GM12878 (cell line): ENCODE results near the gene FRMD3. TPM values are rescaled to one million over a fixed set of nuclear protein-coding genes. Genes with fewer than 3 reads are reported as not detected.

Source experiments
- ATAC-seq: fragments of 200-7000 bp; cut with Tn5 transposase; 3 replicates; pipeline ENCODE4 v1.9.1; 2020; ENCODE audit warnings: mild to moderate bottlenecking, moderate library complexity
- BruUV-seq: library from RNA; stranded (reverse); fragments of 400-500 nt; replicated peaks from 2 replicates; lab custom pipeline; 2021; lab: Mats Ljungman, UMichigan
- CTCF ChIA-PET: fragments of 300-600 bp; sonication (Branson Sonifier 250); formaldehyde crosslinking; extraction: SDS; loops from one replicate; lab custom pipeline; 2021; ENCODE audit warnings: inconsistent platforms; lab: Yijun Ruan, JAX
- POLR2A ChIA-PET: fragments of 350-600 bp; formaldehyde crosslinking; extraction: SDS; loops from one replicate; lab custom pipeline; 2021; ENCODE audit warnings: inconsistent platforms; lab: Charles Lee
- RAD21 ChIA-PET: fragments of 300-600 bp; sonication (Branson Sonifier 250); formaldehyde crosslinking; loops from one replicate; lab custom pipeline; 2023; ENCODE audit warnings: antibody characterized with exemption; ENCODE audit not compliant: unreplicated experiment; lab: Charles Lee
- SMC1A ChIA-PET: fragments of 300-600 bp; sonication (Branson Sonifier 250); formaldehyde crosslinking; loops from one replicate; lab custom pipeline; 2023; ENCODE audit not compliant: unreplicated experiment, uncharacterized antibody; lab: Charles Lee
- DNase-seq: peaks from one replicate; pipeline ENCODE4 v3.0.0-alpha.2; 2011; ENCODE audit warnings: low read depth, low spot score
- FAIRE-seq: peaks from 3 replicates; lab custom pipeline; 2011; peaks lifted over from hg19 to GRCh38; lab: Jason Lieb, UNC
- H2AFZ ChIP-seq: 2 replicates; pipeline ENCODE4 v1.6.0; 2011; ENCODE audit warnings: low read depth, low read length, control low read depth; ENCODE audit not compliant: control insufficient read depth
- H3K27ac ChIP-seq: 2 replicates; pipeline ENCODE4 v1.5.1; 2011; ENCODE audit warnings: control low read depth; ENCODE audit not compliant: control insufficient read depth, insufficient read depth
- H3K27me3 ChIP-seq, 2 experiments: replicated peaks in 1 of 2; 2 replicates each; pipeline versions ENCODE4 v1.6.0 to v1.6.1; 2011; ENCODE audit warnings: low read length in 1 of 2; ENCODE audit not compliant: control insufficient read depth in 2 of 2, insufficient read depth in 2 of 2
- H3K36me3 ChIP-seq, 2 experiments: 2 replicates each; pipeline ENCODE4 v1.5.1; 2011; ENCODE audit warnings: low read length in 1 of 2; ENCODE audit not compliant: control insufficient read depth in 2 of 2, insufficient read depth in 2 of 2
- H3K4me1 ChIP-seq: 2 replicates; pipeline ENCODE4 v1.6.1; 2011; ENCODE audit warnings: mild to moderate bottlenecking, low read length, moderate library complexity, mixed read lengths; ENCODE audit not compliant: control insufficient read depth, insufficient read depth
- H3K4me2 ChIP-seq: 2 replicates; pipeline ENCODE4 v1.6.0; 2011; ENCODE audit warnings: control low read depth; ENCODE audit not compliant: control insufficient read depth, insufficient read depth
- H3K4me3 ChIP-seq: fragments of 200-600 bp; sonication (generic); 2 replicates; pipeline ENCODE4 v1.5.1; 2016
- H3K79me2 ChIP-seq: 2 replicates; pipeline ENCODE4 v1.6.0; 2011; ENCODE audit warnings: low read length; ENCODE audit not compliant: control insufficient read depth, insufficient read depth
- H3K9ac ChIP-seq: 2 replicates; pipeline ENCODE4 v1.8.0; 2011; ENCODE audit warnings: low read length, control low read depth, mixed read lengths; ENCODE audit not compliant: control insufficient read depth, insufficient read depth
- H3K9me3 ChIP-seq: replicated peaks from 3 replicates; pipeline ENCODE4 v1.5.1; 2011; ENCODE audit warnings: mild to moderate bottlenecking, low read length; ENCODE audit not compliant: control insufficient read depth, insufficient read depth
- H4K20me1 ChIP-seq: 2 replicates; pipeline ENCODE4 v1.6.0; 2011; ENCODE audit not compliant: control insufficient read depth, insufficient read depth
- ASH2L ChIP-seq: fragments of 300-600, 200-600 bp; sonication (generic); IDR thresholded peaks from 2 replicates; pipeline ENCODE4 v1.6.1; 2017; ENCODE audit warnings: low read depth, mild to moderate bottlenecking, borderline replicate concordance
- BHLHE40 ChIP-seq, 2 experiments: fragments of 450-650 bp in 1 of 2; IDR thresholded peaks; 2 replicates each; pipeline ENCODE4 v1.6.1; 2011 to 2017; ENCODE audit warnings: low read depth in 2 of 2, borderline replicate concordance in 1 of 2, improper control_type of control experiment in 1 of 2, low read length in 1 of 2, mild to moderate bottlenecking in 1 of 2
- BMI1 ChIP-seq: fragments of 450-650 bp; IDR thresholded peaks from 2 replicates; pipeline ENCODE4 v1.6.1; 2016; ENCODE audit warnings: mild to moderate bottlenecking, moderate library complexity, borderline replicate concordance
- BRCA1 ChIP-seq: IDR thresholded peaks from 2 replicates; pipeline ENCODE4 v1.6.1; 2011; ENCODE audit warnings: low read depth, low read length, improper control_type of control experiment
- CHD2 ChIP-seq: IDR thresholded peaks from 2 replicates; pipeline ENCODE4 v1.6.1; 2011; ENCODE audit warnings: low read depth, low read length, improper control_type of control experiment, borderline replicate concordance
- CREM ChIP-seq: IDR thresholded peaks from 2 replicates; pipeline ENCODE4 v1.6.1; 2014; ENCODE audit warnings: antibody characterized with exemption, low read depth
- ETV6 ChIP-seq, 2 experiments: fragments of 450-650 bp in 1 of 2; IDR thresholded peaks in 1 of 2; conservative IDR thresholded peaks in 1 of 2; 2 replicates each; pipeline ENCODE4 v1.6.1; 2014; ENCODE audit warnings: antibody characterized with exemption in 1 of 2, borderline replicate concordance in 1 of 2, low read depth in 1 of 2, mild to moderate bottlenecking in 1 of 2, moderate library complexity in 1 of 2
- HDAC6 ChIP-seq: fragments of 200-600 bp; sonication (generic); IDR thresholded peaks from one replicate; pipeline ENCODE4 v1.8.0; 2017; ENCODE audit warnings: antibody characterized with exemption; ENCODE audit not compliant: unreplicated experiment
- KAT2A ChIP-seq: conservative IDR thresholded peaks from 2 replicates; pipeline ENCODE4 v1.6.1; 2011; ENCODE audit warnings: low read depth, low read length; ENCODE audit not compliant: control insufficient read depth
- MAX ChIP-seq: IDR thresholded peaks from 2 replicates; pipeline ENCODE4 v1.6.1; 2012; ENCODE audit warnings: low read depth, low read length, improper control_type of control experiment
- MTA3 ChIP-seq: IDR thresholded peaks from 2 replicates; pipeline ENCODE4 v1.6.1; 2012; ENCODE audit warnings: low read length, inconsistent platforms, borderline replicate concordance
- POLR2AphosphoS5 ChIP-seq: IDR thresholded peaks from 2 replicates; pipeline ENCODE4 v1.6.1; 2011; ENCODE audit warnings: mild to moderate bottlenecking, low read length, inconsistent platforms
- TAF1 ChIP-seq: IDR thresholded peaks from 2 replicates; pipeline ENCODE4 v1.6.1; 2011; ENCODE audit warnings: mild to moderate bottlenecking, low read depth, low read length, borderline replicate concordance
- ZBED1 ChIP-seq: IDR thresholded peaks from 2 replicates; pipeline ENCODE4 v1.6.1; 2016; ENCODE audit warnings: borderline replicate concordance
- ZNF217 ChIP-seq: fragments of 450-650 bp; IDR thresholded peaks from 2 replicates; pipeline ENCODE4 v1.6.1; 2017; ENCODE audit warnings: antibody characterized with exemption, mild to moderate bottlenecking
- WGBS: methylation state at CpG from one replicate; pipeline ENCODE4 v1.1.6; 2016; ENCODE audit warnings: low lambda C conversion rate; ENCODE audit not compliant: insufficient replicate concordance, insufficient coverage; ENCODE audit errors: missing lambda C conversion rate; 5-methylcytosine and 5-hydroxymethylcytosine counted together
- in situ Hi-C: fragments of 300-500 bp; cut with MboI; formaldehyde crosslinking; loops from 9 replicates; pipeline ENCODE4 v1.14.3; 2018; ENCODE audit warnings: mixed read lengths
- intact Hi-C: fragments of 100-400 bp; cut with micrococcal nuclease; formaldehyde crosslinking; loops from one replicate; pipeline ENCODE4 v1.14.2; 2022; ENCODE audit not compliant: unreplicated experiment
- polyA plus RNA-seq, 11 experiments: library from polyadenylated mRNA; depleted of rRNA in 4 of 11; unstranded in 6 of 11; stranded (reverse) in 5 of 11; fragments of >200 nt; fragmentation: Nextera tagmentation in 4 of 11; fragmentation: Illumina TruSeq in 1 of 11; extraction: Ambion mirVana in 4 of 11; extraction: Trizol in 1 of 11; gene quantifications; 1 replicate in 1 of 11; 2 replicates in 10 of 11; pipeline versions ENCODE4 v1.2.1 to v1.2.3, GENCODE V29; 2011 to 2016; ENCODE audit warnings: inconsistent platforms in 2 of 11, missing spikeins in 2 of 11, low read depth in 1 of 11
- total RNA-seq, 4 experiments: library from RNA; depleted of rRNA in 3 of 4; stranded (reverse); fragments of >200 nt in 3 of 4; fragmentation: Illumina TruSeq in 1 of 4; extraction: Trizol in 1 of 4; gene quantifications; 2 replicates each; pipeline versions ENCODE4 v1.2.1 to v1.2.3, GENCODE V29; 2013 to 2021
- TF ChIP-seq, protein P1 (sequence below): fragments of 450-650 bp; IDR thresholded peaks from 2 replicates; pipeline ENCODE4 v1.6.1; 2017; ENCODE audit warnings: low read depth, mild to moderate bottlenecking, moderate library complexity
- TF ChIP-seq, protein P2 (sequence below): IDR thresholded peaks from 2 replicates; pipeline ENCODE4 v1.6.1; 2012; ENCODE audit warnings: mild to moderate bottlenecking, low read depth, low read length

Gene FRMD3
- total and polyA plus RNA-seq, 10 of the 15 experiments (the other 5 are each of a cell fraction or from before 2014, with no cell fraction given), result 0.04 to 0.68 (median 0.21) TPM; not detected in 1

GRCh38 chr9:83491995-83492394, 46.2 kb downstream of the FRMD3 start (continued):
- TF ChIP-seq CHD2 (no peak), ZNF217 (no peak), ETV6 (conservative IDR thresholded peaks at IDR 0.05 in 1 of 2, IDR thresholded peaks at IDR 0.05 in 1 of 2; ENCODE audit: borderline replicate concordance in 1 of 2, low read depth in 1 of 2) (no peak)
- TF ChIP-seq, protein P1, sequence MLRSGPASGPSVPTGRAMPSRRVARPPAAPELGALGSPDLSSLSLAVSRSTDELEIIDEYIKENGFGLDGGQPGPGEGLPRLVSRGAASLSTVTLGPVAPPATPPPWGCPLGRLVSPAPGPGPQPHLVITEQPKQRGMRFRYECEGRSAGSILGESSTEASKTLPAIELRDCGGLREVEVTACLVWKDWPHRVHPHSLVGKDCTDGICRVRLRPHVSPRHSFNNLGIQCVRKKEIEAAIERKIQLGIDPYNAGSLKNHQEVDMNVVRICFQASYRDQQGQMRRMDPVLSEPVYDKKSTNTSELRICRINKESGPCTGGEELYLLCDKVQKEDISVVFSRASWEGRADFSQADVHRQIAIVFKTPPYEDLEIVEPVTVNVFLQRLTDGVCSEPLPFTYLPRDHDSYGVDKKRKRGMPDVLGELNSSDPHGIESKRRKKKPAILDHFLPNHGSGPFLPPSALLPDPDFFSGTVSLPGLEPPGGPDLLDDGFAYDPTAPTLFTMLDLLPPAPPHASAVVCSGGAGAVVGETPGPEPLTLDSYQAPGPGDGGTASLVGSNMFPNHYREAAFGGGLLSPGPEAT, result no peak

GRCh38 chr9:83491413-83491812, 46.8 kb downstream of the FRMD3 start:
- ChIA-PET CTCF (no interaction called here), POLR2A (no interaction called here)
- 8% methylated on average over 3 of the region's 3 CpGs for WGBS
- TF ChIP-seq TAF1 (no peak), BRCA1 (no peak), ZBED1 (no peak), HDAC6 (no peak), POLR2AphosphoS5 (no peak), BMI1 (no peak), MAX (no peak), CREM (no peak), MTA3 (no peak), BHLHE40 (IDR thresholded peaks at IDR 0.05; ENCODE audit: borderline replicate concordance in 1 of 2, low read depth in 2 of 2, low read length in 1 of 2) (no peak), KAT2A (no peak), ASH2L (no peak)
- TF ChIP-seq, protein P2, sequence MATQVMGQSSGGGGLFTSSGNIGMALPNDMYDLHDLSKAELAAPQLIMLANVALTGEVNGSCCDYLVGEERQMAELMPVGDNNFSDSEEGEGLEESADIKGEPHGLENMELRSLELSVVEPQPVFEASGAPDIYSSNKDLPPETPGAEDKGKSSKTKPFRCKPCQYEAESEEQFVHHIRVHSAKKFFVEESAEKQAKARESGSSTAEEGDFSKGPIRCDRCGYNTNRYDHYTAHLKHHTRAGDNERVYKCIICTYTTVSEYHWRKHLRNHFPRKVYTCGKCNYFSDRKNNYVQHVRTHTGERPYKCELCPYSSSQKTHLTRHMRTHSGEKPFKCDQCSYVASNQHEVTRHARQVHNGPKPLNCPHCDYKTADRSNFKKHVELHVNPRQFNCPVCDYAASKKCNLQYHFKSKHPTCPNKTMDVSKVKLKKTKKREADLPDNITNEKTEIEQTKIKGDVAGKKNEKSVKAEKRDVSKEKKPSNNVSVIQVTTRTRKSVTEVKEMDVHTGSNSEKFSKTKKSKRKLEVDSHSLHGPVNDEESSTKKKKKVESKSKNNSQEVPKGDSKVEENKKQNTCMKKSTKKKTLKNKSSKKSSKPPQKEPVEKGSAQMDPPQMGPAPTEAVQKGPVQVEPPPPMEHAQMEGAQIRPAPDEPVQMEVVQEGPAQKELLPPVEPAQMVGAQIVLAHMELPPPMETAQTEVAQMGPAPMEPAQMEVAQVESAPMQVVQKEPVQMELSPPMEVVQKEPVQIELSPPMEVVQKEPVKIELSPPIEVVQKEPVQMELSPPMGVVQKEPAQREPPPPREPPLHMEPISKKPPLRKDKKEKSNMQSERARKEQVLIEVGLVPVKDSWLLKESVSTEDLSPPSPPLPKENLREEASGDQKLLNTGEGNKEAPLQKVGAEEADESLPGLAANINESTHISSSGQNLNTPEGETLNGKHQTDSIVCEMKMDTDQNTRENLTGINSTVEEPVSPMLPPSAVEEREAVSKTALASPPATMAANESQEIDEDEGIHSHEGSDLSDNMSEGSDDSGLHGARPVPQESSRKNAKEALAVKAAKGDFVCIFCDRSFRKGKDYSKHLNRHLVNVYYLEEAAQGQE, result no peak
- TF ChIP-seq, protein P1, result no peak

More at GRCh38 chr9:83491413-83491812, 46.8 kb downstream of the FRMD3 start:
- ATAC-seq, result no peak
- no peak for DNase-seq
- ChIA-PET SMC1A (interaction anchor here (1.1 kb wide), 1 partner anchor 44 kb away, joined by 3 read pairs; no protein-coding TSS in a partner anchor), RAD21 (no interaction called here)
- in situ Hi-C loops (no loop called here), intact Hi-C loops (no loop called here)
- H3K9ac ChIP-seq, result no peak overlapping the region
- H3K79me2 ChIP-seq, result no peaks in the 10 kb centered on the region
- H2AFZ ChIP-seq, result no peak overlapping the region
- no peaks in the 10 kb centered on the region for H3K9me3 ChIP-seq
- FAIRE-seq, result no peak
- H3K4me1 ChIP-seq, result no peaks in the 10 kb centered on the region
- H3K36me3 ChIP-seq, result no peaks in the 10 kb centered on the region
- no peaks in the 10 kb centered on the region for H4K20me1 ChIP-seq
- no TSS peak for BruUV-seq
- no peak overlapping the region for H3K4me3 ChIP-seq
- H3K27me3 ChIP-seq, result no peaks in the 10 kb centered on the region
- no peak overlapping the region for H3K4me2 ChIP-seq
- no peak overlapping the region for H3K27ac ChIP-seq
